MM.1S (cell line): Measurements from ENCODE around the gene PTCD2.

Experiments
- EZH2 ChIP-seq: fragments of 300-600 bp; sonication (generic); optimal IDR thresholded peaks from 2 replicates; pipeline ENCODE3; 2017; ENCODE audit warnings: low read depth, mild to moderate bottlenecking, antibody characterized with exemption, low read length, mixed read lengths
- EZH2phosphoT487 ChIP-seq: fragments of 300-600 bp; sonication (generic); IDR thresholded peaks from 2 replicates; pipeline ENCODE4 v1.6.1; 2018; ENCODE audit warnings: antibody characterized with exemption, low read length
- TF ChIP-seq, protein P1 (sequence below): fragments of 300-600 bp; sonication (generic); IDR thresholded peaks from 2 replicates; pipeline ENCODE4 v1.5.1; 2016; ENCODE audit warnings: antibody characterized with exemption, low read length, mixed read lengths

DNA sequence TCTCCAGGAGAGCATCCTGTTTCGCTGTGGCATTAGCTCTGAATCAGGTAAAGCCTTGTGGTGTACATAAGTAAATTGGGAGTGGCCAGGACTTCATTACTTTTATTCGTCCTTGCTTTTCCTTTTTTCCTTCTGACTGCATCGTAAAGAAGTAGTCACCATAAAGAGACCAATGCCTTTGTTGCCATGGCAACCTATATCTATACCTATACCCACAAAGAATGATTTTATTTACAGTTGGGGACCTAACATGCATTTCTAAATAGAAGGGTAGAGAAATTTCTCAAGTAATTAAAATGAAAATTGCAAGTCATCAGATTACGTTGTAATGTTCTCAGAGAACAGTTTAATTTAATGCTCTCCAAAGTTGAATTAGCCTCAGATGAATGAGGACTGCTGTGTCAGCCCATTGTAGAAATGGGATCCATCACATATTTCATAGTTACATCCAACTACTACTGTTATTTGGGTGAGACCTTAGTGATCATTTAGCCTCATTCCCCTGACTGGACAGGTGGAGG lies 18.6 kb downstream of the PTCD2 start:
- no peak for TF ChIP-seq EZH2
- TF ChIP-seq, protein P1, sequence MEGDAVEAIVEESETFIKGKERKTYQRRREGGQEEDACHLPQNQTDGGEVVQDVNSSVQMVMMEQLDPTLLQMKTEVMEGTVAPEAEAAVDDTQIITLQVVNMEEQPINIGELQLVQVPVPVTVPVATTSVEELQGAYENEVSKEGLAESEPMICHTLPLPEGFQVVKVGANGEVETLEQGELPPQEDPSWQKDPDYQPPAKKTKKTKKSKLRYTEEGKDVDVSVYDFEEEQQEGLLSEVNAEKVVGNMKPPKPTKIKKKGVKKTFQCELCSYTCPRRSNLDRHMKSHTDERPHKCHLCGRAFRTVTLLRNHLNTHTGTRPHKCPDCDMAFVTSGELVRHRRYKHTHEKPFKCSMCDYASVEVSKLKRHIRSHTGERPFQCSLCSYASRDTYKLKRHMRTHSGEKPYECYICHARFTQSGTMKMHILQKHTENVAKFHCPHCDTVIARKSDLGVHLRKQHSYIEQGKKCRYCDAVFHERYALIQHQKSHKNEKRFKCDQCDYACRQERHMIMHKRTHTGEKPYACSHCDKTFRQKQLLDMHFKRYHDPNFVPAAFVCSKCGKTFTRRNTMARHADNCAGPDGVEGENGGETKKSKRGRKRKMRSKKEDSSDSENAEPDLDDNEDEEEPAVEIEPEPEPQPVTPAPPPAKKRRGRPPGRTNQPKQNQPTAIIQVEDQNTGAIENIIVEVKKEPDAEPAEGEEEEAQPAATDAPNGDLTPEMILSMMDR: no peak
- no peak for TF ChIP-seq EZH2phosphoT487
